Measurements from ENCODE around the gene KLHDC1.
"Not testable (repeated sequence)": the region's sequence is repeated elsewhere in the genome, so short reads cannot be mapped to it uniquely, and the experiment has no call there.

Gene KLHDC1, protein sequence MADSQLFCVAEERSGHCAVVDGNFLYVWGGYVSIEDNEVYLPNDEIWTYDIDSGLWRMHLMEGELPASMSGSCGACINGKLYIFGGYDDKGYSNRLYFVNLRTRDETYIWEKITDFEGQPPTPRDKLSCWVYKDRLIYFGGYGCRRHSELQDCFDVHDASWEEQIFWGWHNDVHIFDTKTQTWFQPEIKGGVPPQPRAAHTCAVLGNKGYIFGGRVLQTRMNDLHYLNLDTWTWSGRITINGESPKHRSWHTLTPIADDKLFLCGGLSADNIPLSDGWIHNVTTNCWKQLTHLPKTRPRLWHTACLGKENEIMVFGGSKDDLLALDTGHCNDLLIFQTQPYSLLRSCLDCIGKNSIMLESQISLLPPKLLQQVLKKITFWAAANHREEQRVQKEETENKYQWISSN
- 1.7 to 5.8 reads per million in 2 experiments for total RNA-seq

DNA sequence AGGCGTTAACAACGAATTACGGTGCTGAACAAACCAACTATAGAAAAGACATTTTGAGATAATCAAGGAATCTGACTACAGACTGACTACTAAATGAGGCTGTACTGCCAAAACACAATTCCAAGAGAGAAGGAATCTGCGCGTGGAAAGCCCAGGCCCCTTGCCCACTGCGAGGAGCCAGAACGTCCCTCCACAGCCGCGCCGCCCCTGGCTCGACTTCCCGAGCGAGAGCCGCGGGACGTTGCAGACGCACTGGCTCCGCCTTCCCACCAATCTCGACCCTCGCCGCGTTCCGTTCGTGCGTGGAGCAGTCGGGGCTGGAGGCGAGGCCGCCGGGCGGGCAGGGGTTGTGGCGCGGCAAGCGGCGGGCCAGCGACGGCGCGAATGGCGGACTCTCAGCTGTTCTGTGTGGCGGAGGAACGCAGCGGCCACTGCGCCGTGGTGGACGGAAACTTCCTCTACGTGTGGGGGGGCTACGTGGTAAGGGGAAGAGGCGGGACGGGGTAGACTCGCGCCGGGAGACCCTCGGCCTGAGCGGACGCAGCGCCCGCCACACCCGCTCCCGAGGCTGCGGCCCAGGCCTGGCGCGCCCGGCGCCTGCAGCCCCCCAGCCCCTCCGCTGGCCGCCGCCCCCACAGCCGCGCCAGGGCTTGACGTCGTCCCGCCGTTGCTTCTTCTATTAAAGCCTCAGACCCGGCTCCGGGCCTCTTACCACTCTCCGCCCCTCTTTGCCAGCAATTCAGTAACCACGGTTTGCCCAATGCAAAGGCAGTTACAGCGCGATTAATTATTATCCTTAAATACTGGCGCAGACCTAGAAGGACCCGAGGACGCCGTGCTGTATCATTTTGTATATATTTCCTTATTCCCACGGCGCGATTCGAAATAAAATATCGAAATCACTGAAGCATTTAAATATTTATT is at the start of gene KLHDC1:
Gene KLHDC1 (plus strand): TSS at position 310 of the 924 bp plus-strand sequence. CDS start 75 bp downstream, at position 385.
- DNase-seq (ENCODE audit: low read depth) = peak; percentile 68

DNA sequence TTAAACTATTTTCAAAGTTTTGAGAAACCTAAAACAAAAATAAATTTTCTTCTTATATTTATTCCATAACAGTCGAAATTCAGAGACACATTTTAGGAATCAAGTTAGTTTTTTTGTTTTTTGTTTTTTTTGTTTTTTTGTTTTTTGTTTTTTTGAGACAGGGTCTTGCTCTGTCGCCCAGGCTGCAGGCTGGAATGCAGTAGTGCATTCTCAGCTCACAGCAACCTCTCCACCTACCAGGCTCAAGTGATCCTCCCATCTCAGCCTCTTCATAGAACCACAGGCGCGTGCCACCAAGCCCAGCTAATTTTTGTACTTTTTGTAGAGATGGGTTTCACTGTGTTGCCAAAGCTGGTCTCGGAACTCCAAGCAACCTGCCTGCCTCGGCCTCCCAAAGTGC is 39.4 kb upstream of the KLHDC1 start:
- DNase-seq (ENCODE audit: low read depth) = no peak

DNA sequence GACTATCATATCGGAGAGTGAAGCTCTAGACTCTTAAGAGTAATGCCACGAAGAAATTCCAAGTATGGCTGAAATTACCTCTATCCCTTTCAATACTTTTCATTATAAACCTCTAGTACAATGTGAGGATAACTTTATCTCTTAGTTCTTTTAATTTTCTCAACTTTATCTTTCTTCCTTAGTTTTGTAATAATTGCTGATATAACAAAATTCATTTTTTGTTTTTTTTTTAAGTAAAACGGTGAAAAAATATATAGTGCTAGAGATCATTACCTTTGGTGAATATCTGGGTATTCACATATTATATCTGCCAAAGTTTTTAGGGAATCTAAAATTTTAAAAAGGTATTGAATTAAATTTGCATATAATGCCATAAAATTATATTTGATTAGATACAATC is 38.4 kb upstream of the KLHDC1 start:
- DNase-seq (ENCODE audit: low read depth) = no peak

DNA sequence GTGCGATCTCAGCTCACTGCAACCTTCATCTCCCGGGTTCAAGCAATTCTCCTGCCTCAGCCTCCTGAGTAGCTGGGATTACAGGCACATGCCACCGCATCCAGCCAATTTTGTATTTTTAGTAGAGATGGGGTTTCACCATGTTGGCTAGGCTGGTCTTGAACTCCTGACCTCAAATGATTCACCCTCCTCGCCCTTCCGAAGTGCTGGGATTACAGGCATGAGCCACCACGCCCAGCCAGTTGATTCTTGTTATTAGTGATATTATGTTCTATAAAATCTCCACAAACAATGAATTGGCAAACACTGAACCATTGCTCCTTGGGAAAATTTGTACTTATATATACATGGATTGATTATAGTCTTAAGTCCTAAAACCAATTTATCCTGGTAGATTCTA is 35.4 kb upstream of the KLHDC1 start:
- DNase-seq (ENCODE audit: low read depth) = not testable (repeated sequence)

DNA sequence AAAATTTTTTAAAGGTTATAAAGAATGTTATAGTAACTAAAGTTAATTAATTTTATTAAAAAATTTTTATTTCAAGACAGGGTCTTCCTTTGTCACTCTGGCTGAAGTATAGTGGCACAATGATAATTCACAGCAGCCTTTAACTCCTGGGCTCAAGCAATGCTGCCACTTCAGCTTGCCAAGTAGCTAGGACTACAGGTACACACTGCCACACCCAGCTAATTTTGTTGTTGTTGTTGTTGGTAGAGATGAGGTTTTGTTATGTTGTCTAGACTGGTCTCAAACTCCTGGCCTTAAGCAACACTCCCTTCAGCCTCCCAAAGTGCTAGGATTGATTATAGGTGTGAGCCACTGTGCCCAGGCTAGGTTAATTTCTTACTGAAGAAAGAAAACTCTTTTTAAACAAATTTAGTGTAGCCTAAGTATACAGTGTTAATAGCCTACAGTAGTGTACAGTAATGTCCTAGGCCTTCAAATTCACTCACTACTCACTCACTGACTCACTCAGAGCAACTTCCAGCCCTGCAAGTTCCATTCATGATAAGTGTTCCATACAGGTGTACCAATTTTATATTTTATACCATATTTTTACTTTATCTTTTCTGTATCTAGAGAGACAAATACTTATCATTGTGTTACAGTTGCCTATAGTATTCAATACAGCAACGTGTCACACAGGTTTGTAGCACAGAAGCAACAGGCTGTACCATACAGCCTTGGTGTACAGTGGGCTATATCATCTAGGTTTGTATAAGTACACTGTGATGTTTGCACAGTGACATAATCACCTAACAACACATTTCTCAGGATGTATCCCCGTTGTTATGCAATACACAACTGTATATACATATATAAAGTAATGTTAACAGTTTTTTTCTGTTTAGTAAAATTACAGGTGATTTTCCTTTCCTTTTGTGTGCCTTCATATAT is 33.1 kb upstream of the KLHDC1 start:
- no peak for DNase-seq (ENCODE audit: low read depth)

DNA sequence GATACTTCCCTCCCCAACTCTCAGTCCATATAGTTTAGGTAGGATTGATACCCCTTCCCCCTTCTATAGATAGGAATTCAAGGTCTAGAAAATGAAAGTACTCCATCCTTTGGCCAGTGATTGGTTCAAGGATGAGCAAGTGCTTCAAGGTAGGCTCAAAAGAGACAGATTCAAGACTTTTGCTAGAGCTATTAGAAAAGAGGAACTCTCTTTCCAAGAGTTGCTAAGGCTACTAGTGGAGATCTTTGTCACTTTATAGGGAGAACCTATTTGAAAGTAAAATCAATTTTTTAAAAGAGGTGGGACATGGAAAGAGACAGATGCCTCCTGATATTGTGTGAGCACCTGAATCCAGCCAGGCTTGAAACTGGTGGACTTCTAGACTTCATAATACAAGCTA is 22.4 kb upstream of the KLHDC1 start:
- DNase-seq (ENCODE audit: low read depth) = no peak

DNA sequence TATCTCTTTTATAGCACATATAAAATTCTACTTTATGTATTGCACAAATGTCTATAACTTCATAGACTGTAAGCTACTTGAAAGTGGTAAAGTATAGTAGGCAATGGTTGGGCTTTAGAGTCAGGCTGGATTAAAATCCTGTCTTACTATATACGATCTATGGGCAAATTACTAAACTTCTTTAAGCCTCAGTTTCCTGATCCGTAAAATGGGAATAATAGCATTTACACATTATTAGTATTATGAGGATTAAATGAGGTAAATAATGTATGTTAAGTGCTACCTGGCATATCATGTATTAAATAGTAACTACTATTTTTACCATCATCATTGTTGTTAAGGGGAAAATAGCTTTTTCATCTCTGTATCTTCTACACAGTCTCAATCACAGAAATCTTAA is 19.3 kb upstream of the KLHDC1 start:
- no peak for DNase-seq (ENCODE audit: low read depth)

DNA sequence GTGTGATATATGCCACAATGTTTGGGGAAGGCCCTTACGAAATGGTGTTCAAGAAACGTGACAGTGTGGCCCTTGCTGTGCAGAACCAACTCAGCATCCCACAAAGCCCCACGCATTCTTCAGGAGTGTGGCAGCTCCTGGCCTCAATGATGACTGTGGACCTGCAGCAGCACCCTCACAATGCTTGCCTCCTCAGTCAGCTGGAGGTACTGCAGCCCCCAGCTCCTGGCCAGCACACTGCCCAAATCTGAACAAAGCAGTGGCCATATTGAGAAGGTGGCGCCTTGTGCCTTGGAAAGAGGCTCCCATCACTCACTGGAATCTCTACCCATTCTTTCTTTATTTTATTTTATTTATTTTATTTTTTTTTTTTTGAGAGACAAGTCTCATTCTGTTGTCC is 15.3 kb upstream of the KLHDC1 start:
- no peak for DNase-seq (ENCODE audit: low read depth)

DNA sequence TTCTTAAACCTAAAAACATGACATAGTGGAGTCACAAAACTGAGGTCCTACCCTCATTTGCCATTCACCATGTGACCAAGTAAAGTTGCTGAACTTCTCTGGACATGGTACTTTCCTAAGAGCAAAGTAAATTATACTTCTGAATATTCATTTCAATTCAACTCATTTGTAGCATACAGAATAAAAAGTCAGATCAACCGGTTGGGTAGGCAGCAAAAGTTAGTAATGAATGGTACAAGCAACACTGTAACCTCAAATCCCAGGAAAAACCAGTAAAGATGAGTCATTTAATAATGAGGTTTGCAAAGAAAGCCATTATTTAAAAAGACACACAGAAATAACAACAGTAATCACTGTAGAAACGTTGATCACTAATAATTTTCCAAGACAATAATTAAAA is 13.6 kb upstream of the KLHDC1 start:
- no peak for DNase-seq (ENCODE audit: low read depth)

DNA sequence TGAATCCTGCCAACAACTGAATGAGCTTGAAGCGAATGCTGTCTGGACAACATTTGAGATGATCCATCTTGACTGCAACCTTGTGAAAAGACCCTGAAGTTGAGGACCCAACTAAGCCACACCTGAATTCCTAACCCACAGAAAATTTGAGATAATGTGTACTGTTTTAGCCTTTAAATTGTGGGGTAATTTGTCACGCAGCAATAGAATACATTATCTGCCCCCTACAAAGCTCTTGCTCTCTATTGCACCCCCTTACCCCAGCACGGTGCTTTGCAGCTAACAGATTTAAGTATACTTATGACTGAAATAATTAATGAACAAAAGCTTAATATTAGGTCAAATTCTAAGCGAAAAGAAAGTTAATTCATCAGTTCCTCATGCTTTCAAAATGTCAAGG is 6.5 kb upstream of the KLHDC1 start:
- DNase-seq (ENCODE audit: low read depth) = no peak

DNA sequence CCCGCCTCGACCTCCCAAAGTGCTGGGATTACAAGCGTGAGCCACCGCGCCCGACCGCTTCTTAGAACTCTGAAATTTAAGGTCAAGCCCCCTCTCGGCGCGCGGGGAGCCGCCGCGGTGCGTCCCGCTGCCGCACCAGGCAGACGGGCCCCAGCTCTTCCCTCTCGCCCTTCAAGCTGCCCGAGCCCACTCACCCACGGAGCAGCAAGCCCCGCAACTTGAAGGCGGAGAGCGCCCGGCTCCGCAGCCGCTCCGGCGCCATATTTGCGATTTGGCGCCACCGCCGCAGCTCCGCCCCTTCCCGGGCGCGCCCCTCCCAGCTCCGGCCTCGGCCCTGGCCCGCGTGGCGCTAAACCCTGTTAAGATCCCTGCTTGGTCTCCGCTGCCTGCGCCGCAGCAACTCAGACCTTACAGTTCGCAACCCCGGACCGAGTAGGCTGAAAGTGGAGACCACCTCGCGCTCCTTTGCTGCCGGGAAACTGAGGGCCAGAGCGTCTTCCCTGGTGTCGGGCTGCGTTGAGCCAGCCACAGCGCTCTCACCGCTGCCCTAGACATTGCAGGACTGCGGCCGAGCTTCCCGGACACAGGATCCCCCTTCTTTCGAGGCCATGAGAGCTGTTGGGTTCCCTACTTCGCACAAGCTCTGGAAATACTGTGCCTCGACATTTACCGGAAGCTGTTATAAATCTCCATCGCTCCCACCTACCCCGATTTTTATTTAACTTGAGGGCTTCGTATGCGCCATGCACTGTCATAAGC is 4.8 kb upstream of the KLHDC1 start, which contains the start of gene POLE2:
Gene POLE2 (minus strand): TSS at position 273 of the 759 bp plus-strand sequence. CDS start 11 bp downstream, at position 262.
- peak; percentile 42 for DNase-seq (ENCODE audit: low read depth)

DNA sequence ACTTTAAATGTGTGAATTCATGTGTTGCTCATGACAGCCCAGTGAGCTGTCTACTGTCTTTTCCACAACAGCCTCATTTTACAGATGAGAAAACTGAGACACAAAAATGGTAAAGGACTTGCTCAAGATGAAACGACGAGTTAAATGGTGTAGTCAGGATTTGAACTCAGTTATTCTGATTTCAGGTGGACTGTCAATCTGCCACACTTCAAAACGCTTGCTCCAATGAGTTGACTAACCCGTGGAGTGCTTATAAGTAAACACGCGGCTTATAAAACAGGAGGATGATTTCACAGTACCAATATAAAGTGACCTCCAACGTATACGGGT is 4.3 kb upstream of the KLHDC1 start:
- DNase-seq (ENCODE audit: low read depth) = no peak

DNA sequence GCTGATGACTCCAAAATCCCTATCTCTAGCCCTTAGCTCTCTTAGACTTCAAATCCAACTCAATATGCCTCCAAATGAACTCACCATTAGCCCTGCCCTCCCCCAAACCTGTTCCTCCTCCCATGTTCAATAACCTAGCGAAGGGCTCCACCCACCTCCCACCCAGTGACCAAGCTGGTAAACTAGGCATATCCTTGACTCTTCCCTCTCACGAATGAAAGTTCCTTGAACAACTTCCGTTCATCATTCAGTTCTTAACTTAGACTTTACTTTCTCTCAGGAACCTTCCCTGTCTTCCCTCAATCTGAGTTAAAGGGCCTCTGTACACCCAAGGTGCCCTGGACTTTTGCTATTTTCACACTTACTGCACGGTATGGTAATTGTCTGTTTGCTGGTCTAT is 1.9 kb upstream of the KLHDC1 start:
- DNase-seq (ENCODE audit: low read depth) = no peak

DNA sequence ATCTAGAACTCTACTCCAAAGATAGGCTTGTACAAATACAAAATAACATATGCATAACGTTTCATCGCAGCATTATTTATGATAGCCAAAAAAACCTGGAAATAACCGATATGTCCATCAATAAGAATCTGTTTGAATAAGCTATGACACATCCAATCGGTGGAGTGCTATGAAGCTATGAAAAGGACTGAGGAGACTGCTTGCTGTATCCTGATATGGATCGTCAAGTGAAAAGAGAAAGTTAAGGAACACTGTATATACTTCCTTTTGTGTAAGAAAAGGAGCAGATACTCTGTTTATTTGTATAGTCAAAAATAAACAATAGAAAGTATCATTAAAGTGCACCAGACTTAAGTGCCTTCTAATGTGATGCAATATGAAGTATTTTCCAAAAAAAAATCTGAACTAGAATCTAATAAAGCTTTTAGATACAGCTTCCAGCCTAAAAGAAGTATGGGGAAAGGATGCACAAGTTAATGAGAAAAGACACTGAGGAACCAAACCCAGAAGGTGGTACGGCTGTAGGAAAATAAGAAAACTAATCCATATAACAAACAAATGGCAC is 645 bp upstream of the KLHDC1 start:
- no peak for DNase-seq (ENCODE audit: low read depth)

DNA sequence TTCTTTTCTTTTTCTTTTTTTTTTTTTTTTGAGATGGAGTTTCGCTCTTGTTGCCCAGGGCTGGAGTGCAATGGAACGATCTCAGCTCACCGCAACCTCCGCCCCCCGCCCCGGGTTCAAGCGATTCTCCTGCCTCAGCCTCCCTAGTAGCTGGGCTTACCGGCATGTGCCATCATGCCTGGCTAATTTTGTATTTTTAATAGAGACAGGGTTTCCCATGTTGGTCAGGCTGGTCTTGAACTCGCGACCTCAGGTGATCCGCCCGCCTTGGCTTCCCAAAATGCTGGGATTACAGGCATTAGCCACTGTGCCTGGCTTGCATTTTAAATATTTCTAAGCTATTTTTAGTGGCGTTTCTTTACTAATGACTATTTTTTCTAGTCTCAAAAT is 810 bp downstream of the KLHDC1 start:
- DNase-seq (ENCODE audit: low read depth) = not testable (repeated sequence)

DNA sequence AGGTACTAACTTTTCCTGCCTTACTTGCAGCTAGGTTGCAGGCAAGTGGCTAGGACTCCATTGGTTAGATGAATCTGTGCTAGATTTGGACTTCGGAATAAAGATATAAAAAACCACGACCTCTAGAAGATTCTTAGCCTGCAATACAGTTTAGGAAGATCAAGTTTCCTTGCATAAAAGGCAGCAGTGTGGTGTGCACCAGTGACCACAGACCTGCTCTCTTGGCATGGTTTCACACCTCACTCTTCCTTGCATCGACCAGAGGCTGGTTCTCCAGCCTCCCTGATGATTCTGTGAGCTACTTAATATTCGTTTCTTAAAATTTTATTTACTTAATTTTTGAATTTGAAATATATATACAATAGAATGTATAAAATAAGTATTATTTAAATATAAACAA is 9.8 kb downstream of the KLHDC1 start:
- no peak for DNase-seq (ENCODE audit: low read depth)

DNA sequence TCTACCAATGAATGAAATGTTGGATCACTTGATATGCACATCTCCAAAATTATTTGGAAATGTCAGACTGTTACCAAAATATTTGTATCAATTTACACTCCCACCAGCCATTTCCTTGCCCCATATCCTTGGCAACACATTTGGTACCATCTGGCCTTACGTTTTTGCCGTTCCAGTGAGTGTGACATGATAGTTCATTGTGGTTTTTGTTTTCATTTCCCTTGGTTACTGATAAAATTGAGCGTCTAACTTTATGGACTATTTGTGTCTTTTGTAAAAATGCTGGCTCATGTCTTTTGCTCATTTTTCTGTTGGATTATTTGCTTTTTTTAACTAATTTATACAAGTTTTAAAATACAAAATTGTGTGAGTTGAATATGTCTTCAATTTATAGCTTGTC is 11.0 kb downstream of the KLHDC1 start:
- DNase-seq (ENCODE audit: low read depth) = no peak

DNA sequence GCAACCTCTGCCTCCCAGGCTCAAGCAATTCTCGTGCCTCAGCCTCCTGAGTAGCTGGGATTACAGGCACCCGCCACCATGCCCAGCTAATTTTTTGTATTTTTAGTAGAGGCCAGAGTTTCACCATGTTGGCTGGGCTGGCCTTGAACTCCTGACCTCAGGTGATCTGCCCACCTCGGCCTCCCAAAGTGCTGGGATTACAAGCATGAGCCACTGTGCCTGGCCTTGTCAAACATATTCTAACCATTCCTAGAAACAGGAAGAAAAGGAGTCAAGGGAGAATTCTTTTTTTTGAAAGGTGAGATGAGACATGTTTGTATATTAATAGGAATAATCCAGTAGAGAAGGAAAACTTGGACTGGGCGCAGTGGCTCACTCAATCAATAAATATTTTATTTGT is 11.6 kb downstream of the KLHDC1 start:
- DNase-seq (ENCODE audit: low read depth) = not testable (repeated sequence)

DNA sequence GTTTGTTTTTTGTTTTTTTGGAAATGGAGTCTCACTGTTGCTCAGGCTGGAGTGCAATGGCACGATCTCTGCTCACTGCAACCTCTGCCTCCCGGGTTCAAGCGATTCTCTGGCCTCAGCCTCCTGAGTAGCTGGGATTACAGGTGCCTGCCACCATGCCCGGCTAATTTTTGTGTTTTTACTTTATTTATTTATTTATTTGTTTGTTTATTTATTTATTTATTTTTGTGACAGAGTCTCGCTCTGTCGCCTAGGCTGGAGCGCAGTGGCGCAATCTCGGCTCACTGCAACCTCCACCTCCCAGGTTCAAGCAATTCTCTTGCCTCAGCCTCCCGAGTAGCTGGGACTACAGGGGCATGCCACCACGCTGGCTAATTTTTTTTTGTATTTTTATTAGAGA is 18.1 kb downstream of the KLHDC1 start:
- DNase-seq (ENCODE audit: low read depth) = not testable (repeated sequence)

DNA sequence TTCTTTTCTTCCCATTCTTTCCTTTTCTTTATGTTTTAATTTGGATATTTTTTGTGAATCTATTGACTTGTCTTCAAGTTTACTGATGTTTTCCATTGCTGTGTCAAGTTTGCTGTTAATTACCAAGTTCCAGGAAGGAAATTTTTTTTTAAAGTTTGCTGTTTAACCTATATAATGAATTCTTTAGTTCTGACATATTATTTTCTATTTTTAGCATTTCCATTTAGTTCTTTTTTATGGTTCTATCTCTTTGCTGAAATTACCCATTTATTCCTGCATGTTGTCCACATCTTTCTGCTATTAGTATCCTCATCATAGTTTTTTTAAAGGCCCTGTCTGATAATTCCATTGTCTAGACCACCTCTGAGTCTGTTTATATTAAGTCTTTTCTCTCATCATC is 27.8 kb downstream of the KLHDC1 start:
- no peak for DNase-seq (ENCODE audit: low read depth)
